Pulmonary artery endothelial cell (primary cell): ENCODE data around the gene NFIX. TPM values are rescaled to one million over a fixed set of nuclear protein-coding genes. Genes with fewer than 3 reads are reported as not detected.
"Not testable (repeated sequence)": the region's sequence is repeated elsewhere in the genome, so short reads cannot be mapped to it uniquely, and the experiment has no call there.

ENCODE experiments used
- DNase-seq: peaks from one replicate; pipeline ENCODE4 v3.0.0-alpha.2; 2011; ENCODE audit warnings: low read depth, low spot score
- total RNA-seq: library from RNA; depleted of rRNA; stranded (reverse); fragments of >200 nt; gene quantifications from 2 replicates; pipeline ENCODE4 v1.2.3, GENCODE V29; 2014

NFIX gene
- total RNA-seq, 1 donor from 2014 or later: 23.8 TPM

- DNase-seq: not testable (repeated sequence)
These were observed 37.8 kb upstream of the NFIX start for GRCh38 chr19:12957389-12957952.

GRCh38 chr19:12959481-12959880 is 35.8 kb upstream of the NFIX start:
- no peak for DNase-seq

GRCh38 chr19:12965017-12965811 is 30.1 kb upstream of the NFIX start:
- no peak for DNase-seq

DNA sequence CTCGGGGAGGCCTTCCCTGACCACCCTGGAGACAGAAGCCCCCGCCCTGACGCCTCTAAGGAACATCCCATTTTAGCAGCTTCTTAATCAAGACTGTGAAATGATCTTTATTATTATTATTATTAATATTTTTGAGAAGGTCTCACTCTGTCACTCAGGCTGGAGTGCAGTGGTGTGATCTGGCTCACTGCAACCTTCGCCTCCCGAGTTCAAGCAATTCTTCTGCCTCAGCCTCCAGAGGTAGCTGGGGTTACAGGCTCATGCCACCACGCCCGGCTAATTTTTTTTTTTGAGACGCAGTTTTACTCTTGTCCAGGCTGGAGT is 29.5 kb upstream of the NFIX start:
- no peak for DNase-seq

GRCh38 chr19:12967907-12968306 is 27.4 kb upstream of the NFIX start:
- no peak for DNase-seq

- no peak for DNase-seq
These were observed 25.8 kb upstream of the NFIX start, which contains the start of gene DAND5 for GRCh38 chr19:12969292-12969988. Gene DAND5 (plus strand): TSS chr19:12969576. CDS start chr19:12969661, 85 bp downstream.

DNA sequence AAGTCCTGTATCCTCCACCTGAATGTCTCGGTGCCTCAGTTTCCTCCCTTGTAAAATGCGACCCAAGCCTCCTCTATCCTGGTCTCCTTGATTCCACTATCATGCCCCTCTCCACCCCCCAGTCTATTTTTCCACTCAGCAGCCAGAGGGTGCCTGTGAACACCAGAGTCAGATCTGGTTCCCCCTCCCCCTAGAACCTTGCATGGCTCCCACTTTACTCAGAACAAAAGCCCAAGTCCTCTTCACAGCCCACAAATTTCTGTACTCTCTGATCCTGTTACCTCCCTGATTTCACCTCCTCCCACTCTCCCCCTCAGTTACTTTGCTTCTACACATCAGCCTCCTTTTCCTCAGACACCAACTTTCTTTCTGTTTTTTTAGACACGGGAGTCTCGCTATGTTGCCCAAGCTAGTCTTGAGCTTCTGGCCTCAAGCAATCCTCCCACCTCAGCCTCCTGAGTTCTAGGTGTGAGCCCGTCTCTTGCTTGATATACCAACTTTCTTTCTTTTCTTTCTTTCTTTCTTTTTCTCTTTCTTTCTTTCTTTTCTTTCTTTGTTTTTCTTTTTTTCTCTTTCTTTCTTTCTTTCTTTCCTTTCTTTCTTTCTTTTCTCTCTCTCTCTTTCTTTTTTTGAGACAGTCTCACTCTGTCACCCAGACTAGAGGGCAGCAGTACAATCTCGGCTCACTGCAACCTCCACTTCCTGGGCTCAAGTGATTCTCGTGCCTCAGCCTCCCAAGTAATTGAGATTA is 25.0 kb upstream of the NFIX start:
- DNase-seq: no peak

- no peak for DNase-seq
These were observed 22.0 kb upstream of the NFIX start for GRCh38 chr19:12973236-12973635.

DNA sequence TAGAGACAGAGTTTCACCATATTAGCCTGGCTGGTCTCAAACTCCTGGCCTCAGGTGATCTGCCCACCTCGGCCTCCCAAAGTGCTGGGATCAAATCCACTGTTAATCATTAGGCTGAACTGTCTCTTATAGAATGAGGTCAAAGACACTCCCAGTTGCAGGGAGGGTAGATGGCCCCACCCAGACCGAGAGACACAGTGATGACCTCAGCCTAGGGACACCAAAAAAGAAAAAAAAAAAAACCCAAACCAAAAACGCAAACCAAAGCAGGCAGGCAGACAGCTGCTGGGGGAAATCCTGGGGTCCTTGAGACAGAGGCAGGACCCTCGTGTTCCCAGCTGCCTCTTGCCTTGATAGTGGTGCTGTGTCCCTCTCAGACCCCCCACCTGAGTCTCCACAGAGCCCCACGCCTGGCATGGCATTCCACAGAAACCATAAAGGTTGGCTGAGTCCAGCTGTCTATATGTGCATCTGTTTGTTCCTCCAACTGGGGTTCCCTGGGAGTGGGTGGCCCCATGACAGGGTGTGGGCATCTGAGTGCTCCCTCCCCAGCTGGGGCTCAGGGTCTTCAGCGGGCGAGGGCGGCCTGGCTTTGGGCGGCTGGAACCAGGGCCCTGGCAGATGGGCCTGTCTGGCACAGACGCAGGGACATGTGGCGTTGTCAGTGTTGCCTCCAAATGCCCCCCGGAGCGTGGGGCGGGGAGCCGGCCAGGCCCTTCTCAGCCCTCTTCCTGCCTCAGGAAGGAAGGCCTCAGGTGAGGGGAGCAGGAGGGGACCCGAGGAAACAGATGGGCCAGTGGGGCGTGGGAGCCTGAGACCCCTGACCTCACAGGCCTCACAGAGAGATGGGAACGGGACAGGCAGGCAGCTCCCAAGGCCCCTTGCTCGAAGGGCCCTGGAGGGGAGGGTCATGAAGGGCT is 20.7 kb upstream of the NFIX start:
- DNase-seq: no peak

DNA sequence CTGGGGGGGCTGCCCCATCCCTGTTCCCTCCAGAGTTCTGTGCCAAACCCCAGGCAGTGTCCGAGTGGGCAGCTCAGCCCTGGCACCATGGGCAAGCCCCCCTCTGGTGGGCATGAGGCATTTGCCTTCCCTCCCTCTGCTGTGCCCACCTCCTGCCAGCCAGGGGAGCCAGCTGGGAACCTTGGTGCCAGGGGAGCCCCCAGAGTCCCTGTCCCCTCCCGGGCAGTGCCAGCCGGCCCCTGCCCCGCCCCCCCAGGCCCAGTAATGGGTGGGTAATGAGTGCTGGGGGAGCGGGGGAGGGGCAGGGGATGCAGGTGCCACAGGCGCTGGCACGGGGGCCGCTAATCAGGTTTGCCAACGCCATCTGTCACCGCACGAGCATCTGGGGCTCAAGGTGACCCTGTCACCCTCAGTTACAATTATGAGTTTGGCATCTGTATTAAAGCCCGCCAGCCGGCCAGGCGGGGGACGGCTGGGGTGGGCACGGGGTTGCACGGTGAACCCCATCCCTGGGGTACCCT is 20.0 kb upstream of the NFIX start:
- no peak for DNase-seq

GRCh38 chr19:12976109-12976508 is 19.2 kb upstream of the NFIX start:
- not testable (repeated sequence) for DNase-seq

GRCh38 chr19:12979974-12980373 is 15.3 kb upstream of the NFIX start:
- no peak for DNase-seq

- no peak for DNase-seq
These were observed 12.6 kb upstream of the NFIX start for GRCh38 chr19:12982648-12983047.

DNA sequence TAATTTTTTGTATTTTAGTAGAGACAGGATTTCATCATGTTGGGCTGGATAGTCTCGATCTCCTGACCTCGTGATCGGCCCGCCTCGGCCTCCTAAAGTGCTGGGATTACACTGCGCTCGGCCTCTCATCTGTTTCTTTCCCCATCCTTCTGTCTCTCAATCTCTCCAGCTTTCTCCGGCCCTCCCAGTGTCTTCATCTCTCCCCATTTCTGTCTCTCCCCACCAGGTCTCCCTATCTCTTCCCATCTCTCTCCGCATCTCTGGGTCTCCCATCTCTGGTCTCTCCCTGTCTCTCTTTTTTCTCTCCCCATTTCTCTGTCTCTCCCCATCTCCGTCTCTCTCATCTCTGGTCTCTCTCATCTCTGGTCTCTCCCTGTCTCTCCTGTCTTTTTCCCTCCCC is 12.2 kb upstream of the NFIX start:
- DNase-seq: no peak

- no peak for DNase-seq
These were observed 11.6 kb upstream of the NFIX start for GRCh38 chr19:12983542-12984142.

DNA sequence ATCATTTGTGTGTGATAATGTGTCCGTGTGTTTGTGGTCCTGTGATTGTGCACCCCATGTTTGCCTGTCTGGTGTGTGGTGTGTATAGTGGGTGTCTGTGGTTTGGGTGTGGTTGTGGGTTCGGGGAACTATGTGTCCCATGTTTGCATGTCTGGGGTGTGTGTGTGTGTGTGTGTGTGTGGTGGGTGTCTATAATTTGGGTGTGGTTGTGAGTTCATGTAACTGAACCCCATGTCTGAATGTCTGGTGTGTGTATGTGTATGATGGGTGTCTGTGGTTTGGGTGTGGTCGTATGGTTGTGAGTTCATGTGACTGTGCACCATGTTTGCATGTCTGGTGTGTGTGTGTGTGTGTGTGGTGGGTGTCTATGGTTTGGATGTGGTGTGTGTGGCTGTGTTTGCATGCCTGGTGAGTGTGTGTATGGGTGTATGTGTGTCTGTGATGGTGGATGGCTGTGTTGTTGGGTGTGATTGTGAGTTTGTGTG is 11.1 kb upstream of the NFIX start:
- no peak for DNase-seq

DNA sequence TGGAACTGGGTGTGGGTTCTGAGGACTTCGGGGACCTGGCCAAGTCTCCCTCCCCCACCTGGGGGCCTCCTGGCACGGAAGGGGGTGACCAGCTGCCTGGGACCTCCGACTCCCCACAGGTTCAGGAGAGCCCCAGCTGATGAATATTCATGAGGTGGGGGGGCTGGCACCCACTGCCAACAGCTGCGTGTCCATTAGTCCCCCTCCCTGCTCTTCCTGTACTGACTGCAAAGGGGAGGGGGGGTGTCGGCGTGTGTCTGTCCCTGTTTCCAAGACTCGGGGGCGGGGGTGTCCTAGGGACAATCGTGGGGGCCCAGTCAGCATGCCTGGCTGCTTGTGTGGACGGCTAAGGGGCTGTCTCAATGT is 10.6 kb upstream of the NFIX start:
- DNase-seq: no peak

DNA sequence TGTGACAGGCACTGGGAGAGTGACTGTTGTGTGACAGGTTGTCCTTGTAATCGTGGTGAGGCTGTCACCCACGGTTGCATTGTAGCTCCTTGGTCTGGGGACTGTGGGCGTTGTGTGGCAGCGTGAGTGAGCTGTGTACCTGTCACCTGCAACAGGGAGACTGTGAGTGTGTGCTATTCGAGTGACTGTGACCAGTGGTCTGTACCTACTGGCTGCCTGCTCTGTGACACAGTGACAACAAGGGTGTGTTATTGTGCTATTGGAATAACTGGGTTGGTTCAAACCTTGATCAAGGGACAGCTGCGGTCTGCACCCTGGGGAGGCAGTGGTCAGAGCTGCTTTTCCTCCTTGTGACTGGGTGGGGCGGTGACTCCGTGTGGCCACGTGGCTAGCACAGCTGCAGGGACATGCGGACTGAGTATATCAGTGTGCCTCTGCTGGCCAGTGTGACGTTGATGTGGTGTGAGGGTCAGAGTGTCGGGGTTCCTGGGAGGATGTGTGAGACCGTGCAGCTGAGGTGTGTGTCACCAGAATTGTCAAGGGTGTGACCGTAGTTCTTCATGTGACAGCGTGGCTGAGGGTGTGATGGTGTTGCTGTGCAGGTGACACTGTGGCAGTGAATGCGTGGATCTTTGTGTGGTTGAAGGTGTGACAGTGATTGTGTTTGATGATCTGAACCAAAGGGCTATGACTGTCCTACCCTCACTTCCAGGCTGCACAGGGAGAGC is 10.1 kb upstream of the NFIX start:
- no peak for DNase-seq

- no peak for DNase-seq
These were observed 8.5 kb upstream of the NFIX start for GRCh38 chr19:12986726-12987125.
